HepG2 (cell line): Measurements from ENCODE around the gene CYP2W1. TPM values are rescaled to one million over a fixed set of nuclear protein-coding genes. Genes with fewer than 3 reads are reported as not detected.
A peak's percentile ranks its signal among the peaks of the same experiment; 100 is the strongest.

Experiments
- ATM ChIP-seq: fragments of 450-650 bp; IDR thresholded peaks from 2 replicates; pipeline ENCODE4 v1.7.1; 2017; ENCODE audit warnings: mild to moderate bottlenecking, borderline replicate concordance
- HHEX ChIP-seq: IDR thresholded peaks from 2 replicates; pipeline ENCODE4 v1.6.1; 2016; ENCODE audit warnings: control low read depth
- HOXA9 ChIP-seq: sonication (generic); formaldehyde crosslinking; IDR thresholded peaks from 2 replicates; pipeline ENCODE4 v1.8.1; 2022; ENCODE audit warnings: missing genetic modification reagents, mild to moderate bottlenecking, moderate library complexity, borderline replicate concordance
- JDP2 ChIP-seq: sonication (generic); formaldehyde crosslinking; IDR thresholded peaks from 2 replicates; pipeline ENCODE4 v1.8.1; 2022; ENCODE audit warnings: missing genetic modification reagents, borderline replicate concordance
- SALL1 ChIP-seq: sonication (generic); formaldehyde crosslinking; IDR thresholded peaks from 2 replicates; pipeline ENCODE4 v1.8.0; 2022; ENCODE audit warnings: mild to moderate bottlenecking, missing genetic modification reagents
- SMAD1 ChIP-seq: sonication (generic); formaldehyde crosslinking; IDR thresholded peaks from 2 replicates; pipeline ENCODE4 v1.4.0; 2020; ENCODE audit warnings: missing genetic modification reagents, low read depth, mild to moderate bottlenecking, borderline replicate concordance
- U2AF1 ChIP-seq: fragments of 200-400 bp; formaldehyde crosslinking; optimal IDR thresholded peaks from 2 replicates; pipeline ENCODE3; 2017; ENCODE audit warnings: mild to moderate bottlenecking, low read depth, low read length
- ZBTB42 ChIP-seq: sonication (generic); formaldehyde crosslinking; IDR thresholded peaks from 2 replicates; pipeline ENCODE4 v1.5.0; 2020; ENCODE audit warnings: mild to moderate bottlenecking, missing genetic modification reagents
- ZFP36L1 ChIP-seq: sonication (generic); formaldehyde crosslinking; IDR thresholded peaks from 2 replicates; pipeline ENCODE4 v1.8.0; 2022; ENCODE audit warnings: mild to moderate bottlenecking, missing genetic modification reagents, moderate library complexity
- ZFP82 ChIP-seq: sonication (generic); formaldehyde crosslinking; IDR thresholded peaks from 2 replicates; pipeline ENCODE4 v1.5.1; 2020; ENCODE audit warnings: mild to moderate bottlenecking, missing genetic modification reagents, borderline replicate concordance
- ZNF234 ChIP-seq: sonication (generic); formaldehyde crosslinking; conservative IDR thresholded peaks from 2 replicates; pipeline ENCODE4 v1.5.1; 2020; ENCODE audit warnings: mild to moderate bottlenecking, missing genetic modification reagents
- ZNF737 ChIP-seq: sonication (generic); formaldehyde crosslinking; IDR thresholded peaks from 2 replicates; pipeline ENCODE4 v1.5.0; 2020; ENCODE audit warnings: missing genetic modification reagents, mild to moderate bottlenecking, borderline replicate concordance
- ZNF775 ChIP-seq: sonication (generic); formaldehyde crosslinking; IDR thresholded peaks from 2 replicates; pipeline ENCODE4 v1.4.0; 2020; ENCODE audit warnings: missing genetic modification reagents, mild to moderate bottlenecking, moderate library complexity, borderline replicate concordance
- ZZZ3 ChIP-seq: sonication (generic); formaldehyde crosslinking; IDR thresholded peaks from 2 replicates; pipeline ENCODE4 v1.4.0; 2020; ENCODE audit warnings: missing genetic modification reagents, mild to moderate bottlenecking, borderline replicate concordance
- polyA plus RNA-seq, 8 experiments: library from polyadenylated mRNA; depleted of rRNA in 3 of 8; stranded (reverse) in 7 of 8; unstranded in 1 of 8; fragments of >200 nt; fragmentation: Illumina TruSeq in 4 of 8; extraction: Trizol in 4 of 8; gene quantifications; 2 replicates each; pipeline versions ENCODE4 v1.2.1 to v1.2.3, GENCODE V29; 2011 to 2016; ENCODE audit warnings: low read depth in 4 of 8, missing spikeins in 1 of 8, mixed read lengths in 1 of 8; ENCODE audit not compliant: insufficient read depth in 1 of 8
- total RNA-seq, 5 experiments: library from RNA; depleted of rRNA; stranded (reverse); fragments of >200 nt; fragmentation: Illumina TruSeq; extraction: Trizol; gene quantifications; 2 replicates each; pipeline ENCODE4 v1.2.3, GENCODE V29; 2016; ENCODE audit warnings: low read depth in 1 of 5
- TF ChIP-seq, protein P1 (sequence below): sonication (generic); formaldehyde crosslinking; IDR thresholded peaks from 2 replicates; pipeline ENCODE4 v1.5.1; 2020; ENCODE audit warnings: mild to moderate bottlenecking, missing genetic modification reagents, borderline replicate concordance
- TF ChIP-seq, protein P2 (sequence below): sonication (generic); formaldehyde crosslinking; conservative IDR thresholded peaks from 2 replicates; pipeline ENCODE4 v1.8.0; 2022; ENCODE audit warnings: mild to moderate bottlenecking, moderate library complexity, missing genetic modification reagents
- TF ChIP-seq, protein P3 (sequence below): sonication (generic); formaldehyde crosslinking; IDR thresholded peaks from 2 replicates; pipeline ENCODE4 v1.4.0; 2020; ENCODE audit warnings: missing genetic modification reagents
- TF ChIP-seq, protein P4 (sequence below): sonication (generic); formaldehyde crosslinking; IDR thresholded peaks from 2 replicates; pipeline ENCODE4 v1.9.0; 2021; ENCODE audit warnings: missing genetic modification reagents, borderline replicate concordance

Gene CYP2W1
- total and polyA plus RNA-seq, 2 of the 13 experiments (the other 11 are each of a cell fraction or from before 2014, with no cell fraction given), result 19.5 to 31.7 TPM

DNA sequence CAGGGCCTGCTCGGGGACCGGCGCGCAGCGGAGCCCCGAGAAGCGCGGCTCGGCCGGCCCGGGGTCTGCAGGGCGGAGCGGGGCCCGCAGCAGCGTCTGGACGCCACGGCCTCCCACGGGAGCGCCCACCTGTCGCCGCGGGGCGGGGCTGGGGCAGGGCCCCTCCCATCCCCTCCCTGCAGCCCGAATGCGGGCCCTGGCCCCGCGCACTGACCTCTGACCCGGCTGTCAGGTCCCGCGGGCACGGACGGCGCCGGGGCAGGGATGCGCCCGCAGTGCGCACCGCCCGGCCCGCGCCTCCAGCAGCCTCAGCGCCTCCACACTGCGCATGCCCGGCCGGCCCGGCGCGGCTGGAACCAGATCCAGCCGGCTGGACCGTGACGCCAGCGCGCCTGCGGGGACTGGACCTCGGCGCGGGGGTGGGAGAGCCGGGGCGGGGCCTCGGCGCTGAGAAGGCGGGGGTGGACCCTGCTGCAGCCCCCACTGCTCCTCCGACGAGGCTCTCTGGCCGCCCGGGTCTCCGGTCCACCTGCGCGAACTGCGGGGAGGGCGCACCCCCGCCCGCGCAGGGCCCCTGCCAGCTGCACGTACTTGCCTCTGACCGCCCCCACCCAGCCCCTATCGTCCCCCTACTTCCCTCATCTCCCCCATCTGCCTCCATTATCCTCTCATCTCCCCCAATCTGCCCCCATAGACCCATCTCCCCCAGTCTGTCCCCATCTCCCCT is 45.2 kb downstream of the CYP2W1 start (continued):
- TF ChIP-seq, protein P1, sequence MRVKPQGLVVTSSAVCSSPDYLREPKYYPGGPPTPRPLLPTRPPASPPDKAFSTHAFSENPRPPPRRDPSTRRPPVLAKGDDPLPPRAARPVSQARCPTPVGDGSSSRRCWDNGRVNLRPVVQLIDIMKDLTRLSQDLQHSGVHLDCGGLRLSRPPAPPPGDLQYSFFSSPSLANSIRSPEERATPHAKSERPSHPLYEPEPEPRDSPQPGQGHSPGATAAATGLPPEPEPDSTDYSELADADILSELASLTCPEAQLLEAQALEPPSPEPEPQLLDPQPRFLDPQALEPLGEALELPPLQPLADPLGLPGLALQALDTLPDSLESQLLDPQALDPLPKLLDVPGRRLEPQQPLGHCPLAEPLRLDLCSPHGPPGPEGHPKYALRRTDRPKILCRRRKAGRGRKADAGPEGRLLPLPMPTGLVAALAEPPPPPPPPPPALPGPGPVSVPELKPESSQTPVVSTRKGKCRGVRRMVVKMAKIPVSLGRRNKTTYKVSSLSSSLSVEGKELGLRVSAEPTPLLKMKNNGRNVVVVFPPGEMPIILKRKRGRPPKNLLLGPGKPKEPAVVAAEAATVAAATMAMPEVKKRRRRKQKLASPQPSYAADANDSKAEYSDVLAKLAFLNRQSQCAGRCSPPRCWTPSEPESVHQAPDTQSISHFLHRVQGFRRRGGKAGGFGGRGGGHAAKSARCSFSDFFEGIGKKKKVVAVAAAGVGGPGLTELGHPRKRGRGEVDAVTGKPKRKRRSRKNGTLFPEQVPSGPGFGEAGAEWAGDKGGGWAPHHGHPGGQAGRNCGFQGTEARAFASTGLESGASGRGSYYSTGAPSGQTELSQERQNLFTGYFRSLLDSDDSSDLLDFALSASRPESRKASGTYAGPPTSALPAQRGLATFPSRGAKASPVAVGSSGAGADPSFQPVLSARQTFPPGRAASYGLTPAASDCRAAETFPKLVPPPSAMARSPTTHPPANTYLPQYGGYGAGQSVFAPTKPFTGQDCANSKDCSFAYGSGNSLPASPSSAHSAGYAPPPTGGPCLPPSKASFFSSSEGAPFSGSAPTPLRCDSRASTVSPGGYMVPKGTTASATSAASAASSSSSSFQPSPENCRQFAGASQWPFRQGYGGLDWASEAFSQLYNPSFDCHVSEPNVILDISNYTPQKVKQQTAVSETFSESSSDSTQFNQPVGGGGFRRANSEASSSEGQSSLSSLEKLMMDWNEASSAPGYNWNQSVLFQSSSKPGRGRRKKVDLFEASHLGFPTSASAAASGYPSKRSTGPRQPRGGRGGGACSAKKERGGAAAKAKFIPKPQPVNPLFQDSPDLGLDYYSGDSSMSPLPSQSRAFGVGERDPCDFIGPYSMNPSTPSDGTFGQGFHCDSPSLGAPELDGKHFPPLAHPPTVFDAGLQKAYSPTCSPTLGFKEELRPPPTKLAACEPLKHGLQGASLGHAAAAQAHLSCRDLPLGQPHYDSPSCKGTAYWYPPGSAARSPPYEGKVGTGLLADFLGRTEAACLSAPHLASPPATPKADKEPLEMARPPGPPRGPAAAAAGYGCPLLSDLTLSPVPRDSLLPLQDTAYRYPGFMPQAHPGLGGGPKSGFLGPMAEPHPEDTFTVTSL, result no peak
- TF ChIP-seq JDP2 (CRISPR knock-in tag), result no peak
- no peak for TF ChIP-seq HHEX (CRISPR knock-in tag)
- no peak for TF ChIP-seq HOXA9 (CRISPR knock-in tag)
- TF ChIP-seq, protein P2, sequence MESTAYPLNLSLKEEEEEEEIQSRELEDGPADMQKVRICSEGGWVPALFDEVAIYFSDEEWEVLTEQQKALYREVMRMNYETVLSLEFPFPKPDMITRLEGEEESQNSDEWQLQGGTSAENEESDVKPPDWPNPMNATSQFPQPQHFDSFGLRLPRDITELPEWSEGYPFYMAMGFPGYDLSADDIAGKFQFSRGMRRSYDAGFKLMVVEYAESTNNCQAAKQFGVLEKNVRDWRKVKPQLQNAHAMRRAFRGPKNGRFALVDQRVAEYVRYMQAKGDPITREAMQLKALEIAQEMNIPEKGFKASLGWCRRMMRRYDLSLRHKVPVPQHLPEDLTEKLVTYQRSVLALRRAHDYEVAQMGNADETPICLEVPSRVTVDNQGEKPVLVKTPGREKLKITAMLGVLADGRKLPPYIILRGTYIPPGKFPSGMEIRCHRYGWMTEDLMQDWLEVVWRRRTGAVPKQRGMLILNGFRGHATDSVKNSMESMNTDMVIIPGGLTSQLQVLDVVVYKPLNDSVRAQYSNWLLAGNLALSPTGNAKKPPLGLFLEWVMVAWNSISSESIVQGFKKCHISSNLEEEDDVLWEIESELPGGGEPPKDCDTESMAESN, result peak; percentile 70; the same call in 1 of the 2 replicates
- TF ChIP-seq ZFP82 (CRISPR knock-in tag), result no peak
- no peak for TF ChIP-seq ZZZ3 (CRISPR knock-in tag)
- no peak for TF ChIP-seq ZNF775 (CRISPR knock-in tag)
- TF ChIP-seq, protein P3, sequence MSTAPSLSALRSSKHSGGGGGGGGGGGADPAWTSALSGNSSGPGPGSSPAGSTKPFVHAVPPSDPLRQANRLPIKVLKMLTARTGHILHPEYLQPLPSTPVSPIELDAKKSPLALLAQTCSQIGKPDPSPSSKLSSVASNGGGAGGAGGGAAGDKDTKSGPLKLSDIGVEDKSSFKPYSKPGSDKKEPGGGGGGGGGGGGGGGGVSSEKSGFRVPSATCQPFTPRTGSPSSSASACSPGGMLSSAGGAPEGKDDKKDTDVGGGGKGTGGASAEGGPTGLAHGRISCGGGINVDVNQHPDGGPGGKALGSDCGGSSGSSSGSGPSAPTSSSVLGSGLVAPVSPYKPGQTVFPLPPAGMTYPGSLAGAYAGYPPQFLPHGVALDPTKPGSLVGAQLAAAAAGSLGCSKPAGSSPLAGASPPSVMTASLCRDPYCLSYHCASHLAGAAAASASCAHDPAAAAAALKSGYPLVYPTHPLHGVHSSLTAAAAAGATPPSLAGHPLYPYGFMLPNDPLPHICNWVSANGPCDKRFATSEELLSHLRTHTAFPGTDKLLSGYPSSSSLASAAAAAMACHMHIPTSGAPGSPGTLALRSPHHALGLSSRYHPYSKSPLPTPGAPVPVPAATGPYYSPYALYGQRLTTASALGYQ (CRISPR knock-in tag), result no peak
- no peak for TF ChIP-seq ZNF234 (CRISPR knock-in tag)
- TF ChIP-seq, protein P4, sequence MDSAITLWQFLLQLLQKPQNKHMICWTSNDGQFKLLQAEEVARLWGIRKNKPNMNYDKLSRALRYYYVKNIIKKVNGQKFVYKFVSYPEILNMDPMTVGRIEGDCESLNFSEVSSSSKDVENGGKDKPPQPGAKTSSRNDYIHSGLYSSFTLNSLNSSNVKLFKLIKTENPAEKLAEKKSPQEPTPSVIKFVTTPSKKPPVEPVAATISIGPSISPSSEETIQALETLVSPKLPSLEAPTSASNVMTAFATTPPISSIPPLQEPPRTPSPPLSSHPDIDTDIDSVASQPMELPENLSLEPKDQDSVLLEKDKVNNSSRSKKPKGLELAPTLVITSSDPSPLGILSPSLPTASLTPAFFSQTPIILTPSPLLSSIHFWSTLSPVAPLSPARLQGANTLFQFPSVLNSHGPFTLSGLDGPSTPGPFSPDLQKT, result no peak
- TF ChIP-seq U2AF1, result no peak
- no peak for TF ChIP-seq ZFP36L1
- TF ChIP-seq ZBTB42, result no peak
- TF ChIP-seq ATM, result no peak
- TF ChIP-seq ZNF737 (CRISPR knock-in tag), result no peak
- peak; percentile 50; the same call in 1 of the 2 replicates for TF ChIP-seq SALL1 (CRISPR knock-in tag)
- TF ChIP-seq SMAD1 (CRISPR knock-in tag), result no peak
